Sigmoid colon (tissue), 7 donors: Measurements from ENCODE around the gene DIP2C. TPM values are rescaled to one million over a fixed set of nuclear protein-coding genes. Genes with fewer than 3 reads are reported as not detected.

Experiments
- DNase-seq: peaks from one replicate; pipeline ENCODE4 v3.0.0-alpha.2; 2019
- H3K27ac ChIP-seq, 4 donors: fragments of 200-600 bp; sonication (generic); one replicate each; pipeline ENCODE4 v1.5.1; 2016 to 2019; ENCODE audit warnings: mild to moderate bottlenecking in 1 of 4
- H3K27me3 ChIP-seq, 3 donors: fragments of 200-600 bp; sonication (generic); one replicate each; pipeline ENCODE4 v1.5.1; 2019; ENCODE audit warnings: mild to moderate bottlenecking in 1 of 3
- H3K36me3 ChIP-seq, 4 donors: fragments of 200-600 bp; sonication (generic); one replicate each; pipeline ENCODE4 v1.5.1; 2016 to 2019
- H3K4me1 ChIP-seq, 4 donors: fragments of 200-600 bp; sonication (generic); one replicate each; pipeline ENCODE4 v1.5.1; 2017 to 2019
- H3K4me3 ChIP-seq, 4 donors: fragments of 200-600 bp; sonication (generic); one replicate each; pipeline ENCODE4 v1.5.1; 2017 to 2019; ENCODE audit warnings: mild to moderate bottlenecking in 2 of 4, moderate library complexity in 1 of 4
- H3K9me3 ChIP-seq, 4 donors: fragments of 200-600 bp in 3 of 4; sonication (generic) in 3 of 4; one replicate each; pipeline versions ENCODE4 v1.5.1 to v1.6.1; 2013 to 2019
- EP300 ChIP-seq, 4 donors: sonication (generic); formaldehyde crosslinking; IDR thresholded peaks; one replicate each; pipeline ENCODE4 v1.6.1; 2017; ENCODE audit warnings: antibody characterized with exemption in 4 of 4
- POLR2A ChIP-seq, 2 donors: fragments of 450-650 bp; IDR thresholded peaks; one replicate each; pipeline ENCODE4 v1.6.1; 2016; ENCODE audit warnings: antibody characterized with exemption in 2 of 2, mild to moderate bottlenecking in 2 of 2, moderate library complexity in 2 of 2
- POLR2AphosphoS5 ChIP-seq, 4 donors: sonication (generic); formaldehyde crosslinking; IDR thresholded peaks; one replicate each; pipeline ENCODE4 v1.6.1; 2017; ENCODE audit warnings: antibody characterized with exemption in 4 of 4
- WGBS, 2 donors: extraction: QIAGEN DNeasy Blood & Tissue Kit; methylation state at CpG; one replicate each; pipeline ENCODE4 v1.1.7; 2013; 5-methylcytosine and 5-hydroxymethylcytosine counted together
- intact Hi-C: fragments of 100-400 bp; cut with DNase I; formaldehyde crosslinking; loops from one replicate; pipeline ENCODE4 v1.15.1; 2023
- polyA plus RNA-seq, 3 donors: library from polyadenylated mRNA; stranded (reverse); fragments of 200-250 nt; gene quantifications; one replicate each; pipeline ENCODE4 v1.2.3, GENCODE V29; 2013
- total RNA-seq, 4 donors: library from RNA; depleted of rRNA; stranded (reverse); fragments of >200 nt; gene quantifications; one replicate each; pipeline ENCODE4 v1.1.0, GENCODE V29; 2016
- TF ChIP-seq, protein P1 (sequence below), 4 experiments: fragments of 450-650 bp in 3 of 4; fragments of 200-600 bp in 1 of 4; IDR thresholded peaks; one replicate each; pipeline ENCODE4 v1.5.1; 2016 to 2019; ENCODE audit warnings: antibody characterized with exemption in 4 of 4, mild to moderate bottlenecking in 3 of 4, moderate library complexity in 2 of 4
- donor health status: healthy with polysubstance abuse.
- donor health status: Bipolar disorder and iron deficiency.
- donor health status: healthy.

The DIP2C gene
- total and polyA plus RNA-seq, 7 donors: 1.8 to 67.9 (median 42.1) TPM

DNA sequence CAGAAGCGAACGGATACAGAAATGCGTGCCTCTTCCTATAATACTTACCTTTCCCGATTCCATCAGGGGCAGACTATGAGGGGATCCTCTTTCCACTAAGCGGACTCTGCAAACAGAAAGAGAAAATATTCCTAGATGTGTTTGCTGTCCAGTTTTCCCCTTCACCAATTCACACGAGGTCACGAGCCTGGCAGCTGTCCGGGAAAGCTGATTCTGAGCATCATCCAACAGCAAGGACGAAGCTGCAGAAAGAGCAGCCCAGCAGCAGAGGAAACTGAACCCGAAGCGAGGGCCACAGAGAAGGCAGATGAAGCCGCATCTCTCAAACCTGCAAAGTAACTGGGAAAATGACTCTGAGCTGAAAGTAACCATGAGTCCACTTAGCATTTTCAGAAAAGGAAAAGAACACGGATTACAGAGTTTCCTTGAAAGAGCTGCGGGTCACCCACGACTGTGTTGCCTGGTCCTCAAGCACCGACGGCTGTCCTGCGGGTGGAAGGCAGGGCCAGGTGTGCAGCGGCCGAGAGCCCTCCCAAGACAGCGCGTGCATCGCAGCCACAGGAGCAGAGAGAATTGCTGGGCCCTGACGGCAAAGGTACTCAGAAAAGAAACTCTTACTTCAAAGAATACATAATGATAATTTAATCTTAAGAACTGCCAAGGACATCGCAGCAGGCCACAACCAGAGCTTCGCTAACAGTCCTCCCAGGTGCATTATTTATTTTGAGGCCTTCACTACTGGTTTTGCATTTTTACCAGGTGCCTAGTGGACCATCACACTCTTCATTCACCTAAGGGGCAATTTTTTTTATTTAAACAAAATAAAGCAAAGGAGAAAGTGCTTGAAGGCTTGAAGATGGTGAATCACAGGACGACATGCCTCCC is 400.9 kb downstream of the DIP2C start:
- DNase-seq: no peak
- Histone ChIP-seq H3K4me1 (peaks cover 0 to 11% (median 4%) of the 10 kb centered on the region in 4 donors), H3K9me3 (no peaks in the 10 kb centered on the region), H3K27me3 (no peaks in the 10 kb centered on the region), H3K36me3 (peaks cover 21 to 79% (median 24%) of the 10 kb centered on the region in 4 donors), H3K4me3 (no peak overlapping the region), H3K27ac (no peak overlapping the region)
- TF ChIP-seq POLR2AphosphoS5 (IDR thresholded peaks at IDR 0.05) (no peak), EP300 (IDR thresholded peaks at IDR 0.05) (no peak), POLR2A (IDR thresholded peaks at IDR 0.05) (no peak)
- TF ChIP-seq, protein P1, sequence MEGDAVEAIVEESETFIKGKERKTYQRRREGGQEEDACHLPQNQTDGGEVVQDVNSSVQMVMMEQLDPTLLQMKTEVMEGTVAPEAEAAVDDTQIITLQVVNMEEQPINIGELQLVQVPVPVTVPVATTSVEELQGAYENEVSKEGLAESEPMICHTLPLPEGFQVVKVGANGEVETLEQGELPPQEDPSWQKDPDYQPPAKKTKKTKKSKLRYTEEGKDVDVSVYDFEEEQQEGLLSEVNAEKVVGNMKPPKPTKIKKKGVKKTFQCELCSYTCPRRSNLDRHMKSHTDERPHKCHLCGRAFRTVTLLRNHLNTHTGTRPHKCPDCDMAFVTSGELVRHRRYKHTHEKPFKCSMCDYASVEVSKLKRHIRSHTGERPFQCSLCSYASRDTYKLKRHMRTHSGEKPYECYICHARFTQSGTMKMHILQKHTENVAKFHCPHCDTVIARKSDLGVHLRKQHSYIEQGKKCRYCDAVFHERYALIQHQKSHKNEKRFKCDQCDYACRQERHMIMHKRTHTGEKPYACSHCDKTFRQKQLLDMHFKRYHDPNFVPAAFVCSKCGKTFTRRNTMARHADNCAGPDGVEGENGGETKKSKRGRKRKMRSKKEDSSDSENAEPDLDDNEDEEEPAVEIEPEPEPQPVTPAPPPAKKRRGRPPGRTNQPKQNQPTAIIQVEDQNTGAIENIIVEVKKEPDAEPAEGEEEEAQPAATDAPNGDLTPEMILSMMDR (IDR thresholded peaks at IDR 0.05): no peak
- intact Hi-C loops: no loop called here
- WGBS, 2 donors: 90 to 93% methylated on average over 27 of the region's 27 CpGs

DNA sequence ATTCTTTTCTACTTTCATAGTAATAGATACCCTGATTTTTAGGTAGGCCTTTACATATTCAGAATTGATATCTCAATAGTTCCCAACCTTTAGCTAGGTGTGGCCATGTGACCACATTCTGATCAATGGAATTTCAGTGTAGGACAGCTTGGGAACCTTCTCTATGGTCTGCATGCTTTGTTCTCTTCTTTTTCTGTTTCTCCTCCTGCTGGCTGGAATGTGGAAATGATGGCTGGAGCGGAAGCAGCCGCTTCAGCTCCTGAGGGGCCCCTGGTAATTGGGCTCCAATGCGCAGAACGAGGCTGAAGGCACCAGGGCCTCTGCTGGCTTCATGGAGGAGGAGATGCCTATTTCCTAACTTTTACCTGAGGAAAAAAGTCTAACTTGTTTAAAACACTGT is 401.7 kb downstream of the DIP2C start:
- H3K36me3 ChIP-seq: peaks cover 26 to 86% (median 31%) of the 10 kb centered on the region in 4 donors
- peaks cover 0 to 11% (median 4%) of the 10 kb centered on the region in 4 donors for H3K4me1 ChIP-seq
- no peak overlapping the region for H3K4me3 ChIP-seq
- no peaks in the 10 kb centered on the region for H3K9me3 ChIP-seq
- H3K27me3 ChIP-seq: no peaks in the 10 kb centered on the region
- H3K27ac ChIP-seq: peak overlapping the region in 2 of 4 donors; percentile 20 to 37
- 97 to 98% methylated on average over 4 of the region's 4 CpGs for WGBS, 2 donors
- DNase-seq: no peak
- TF ChIP-seq, protein P1 (IDR thresholded peaks at IDR 0.05): peak in 1 of 4 experiments; percentile 27
- TF ChIP-seq EP300 (IDR thresholded peaks at IDR 0.05) (no peak), POLR2A (IDR thresholded peaks at IDR 0.05) (no peak), POLR2AphosphoS5 (IDR thresholded peaks at IDR 0.05) (no peak)
- intact Hi-C loops: no loop called here

DNA sequence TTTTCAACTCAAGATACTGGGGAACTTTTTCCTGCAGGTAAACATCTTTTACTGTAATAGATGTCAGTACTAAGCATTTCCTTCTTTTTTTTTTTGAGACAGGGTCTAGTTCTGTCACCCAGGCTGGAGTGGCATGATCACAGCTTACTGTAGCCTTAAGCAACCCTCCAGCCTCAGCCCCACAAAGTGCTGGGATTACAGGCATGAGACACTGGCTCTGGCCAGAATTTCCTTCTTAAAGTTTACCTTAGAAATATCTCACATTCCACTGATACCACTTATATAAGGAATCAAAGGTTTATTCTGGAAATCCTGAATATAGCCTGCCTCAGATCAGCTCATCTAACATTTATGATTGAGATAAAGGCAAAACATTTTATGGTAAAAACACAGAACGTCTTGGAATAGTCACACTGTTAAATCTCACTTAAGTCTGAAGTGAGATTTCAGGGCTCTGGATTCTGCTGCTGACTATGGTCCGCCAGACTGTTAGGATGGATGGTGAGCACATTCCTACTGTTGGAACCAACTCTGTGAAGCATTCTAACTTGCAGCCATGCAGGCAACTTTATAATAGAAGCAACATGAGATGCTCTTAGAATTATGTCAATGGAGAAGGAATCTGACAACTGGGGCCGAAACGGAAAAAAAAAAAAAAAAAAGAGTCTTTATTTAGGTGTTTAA is 402.3 kb downstream of the DIP2C start:
- intact Hi-C loops: no loop called here
- no peak overlapping the region for H3K4me3 ChIP-seq
- WGBS, 2 donors: 82 to 90% methylated on average over 4 of the region's 4 CpGs
- no peaks in the 10 kb centered on the region for H3K27me3 ChIP-seq
- peaks cover 0 to 16% (median 4%) of the 10 kb centered on the region in 4 donors for H3K4me1 ChIP-seq
- peak overlapping the region in 2 of 4 donors; percentile 20 to 37 for H3K27ac ChIP-seq
- DNase-seq: no peak
- no peaks in the 10 kb centered on the region for H3K9me3 ChIP-seq
- peaks cover 29 to 91% (median 36%) of the 10 kb centered on the region in 4 donors for H3K36me3 ChIP-seq
- TF ChIP-seq, protein P1 (IDR thresholded peaks at IDR 0.05): no peak
- TF ChIP-seq POLR2AphosphoS5 (IDR thresholded peaks at IDR 0.05): no peak
- TF ChIP-seq EP300 (IDR thresholded peaks at IDR 0.05): no peak
- TF ChIP-seq POLR2A (IDR thresholded peaks at IDR 0.05): no peak

DNA sequence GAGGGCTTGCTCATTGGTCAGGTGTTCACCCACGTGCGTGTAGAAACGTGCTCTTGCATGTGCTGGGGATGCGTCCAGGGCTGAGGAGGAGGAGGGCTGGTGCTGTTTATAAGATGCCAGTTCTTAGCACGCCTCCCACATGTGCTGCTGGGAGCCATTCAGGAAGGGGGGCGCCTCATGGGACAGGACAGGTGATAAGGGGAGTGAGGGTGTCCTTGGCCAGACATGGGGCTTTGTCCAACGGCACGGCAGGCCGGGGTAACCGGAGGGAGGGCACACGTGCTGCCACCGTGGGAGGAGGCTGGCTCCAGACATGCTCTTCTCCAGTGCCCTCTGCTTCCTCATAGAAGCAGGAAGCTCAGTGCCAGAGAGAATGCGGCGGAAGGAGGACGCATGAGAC is 404.3 kb downstream of the DIP2C start:
- Histone ChIP-seq H3K4me3 (no peak overlapping the region), H3K9me3 (no peaks in the 10 kb centered on the region), H3K4me1 (peaks cover 0 to 16% (median 4%) of the 10 kb centered on the region in 4 donors), H3K36me3 (peaks cover 25 to 89% (median 39%) of the 10 kb centered on the region in 4 donors), H3K27me3 (no peaks in the 10 kb centered on the region), H3K27ac (no peak overlapping the region)
- DNase-seq: peak; percentile 48
- TF ChIP-seq, protein P1 (IDR thresholded peaks at IDR 0.05): no peak
- TF ChIP-seq POLR2A (IDR thresholded peaks at IDR 0.05): no peak
- no peak for TF ChIP-seq EP300 (IDR thresholded peaks at IDR 0.05)
- no peak for TF ChIP-seq POLR2AphosphoS5 (IDR thresholded peaks at IDR 0.05)
- 89% methylated on average over 15 of the region's 15 CpGs for WGBS, 2 donors
- intact Hi-C loops: no loop called here
